Occipital lobe (tissue), 2 donors: ENCODE data around the gene HPS6. TPM values are rescaled to one million over a fixed set of nuclear protein-coding genes. Genes with fewer than 3 reads are reported as not detected.
A peak's percentile ranks its signal among the peaks of the same experiment; 100 is the strongest.

Experiments used
- DNase-seq: peaks from one replicate; lab custom pipeline; 2025; lab: John Stamatoyannopoulos, UW
- total RNA-seq: library from RNA; depleted of rRNA; stranded (reverse); fragments of >200 nt; gene quantifications from one replicate; pipeline ENCODE4 v1.2.3, GENCODE V29; 2014

HPS6 gene
- total RNA-seq, 1 donor from 2014 or later, result 17.5 TPM

DNA sequence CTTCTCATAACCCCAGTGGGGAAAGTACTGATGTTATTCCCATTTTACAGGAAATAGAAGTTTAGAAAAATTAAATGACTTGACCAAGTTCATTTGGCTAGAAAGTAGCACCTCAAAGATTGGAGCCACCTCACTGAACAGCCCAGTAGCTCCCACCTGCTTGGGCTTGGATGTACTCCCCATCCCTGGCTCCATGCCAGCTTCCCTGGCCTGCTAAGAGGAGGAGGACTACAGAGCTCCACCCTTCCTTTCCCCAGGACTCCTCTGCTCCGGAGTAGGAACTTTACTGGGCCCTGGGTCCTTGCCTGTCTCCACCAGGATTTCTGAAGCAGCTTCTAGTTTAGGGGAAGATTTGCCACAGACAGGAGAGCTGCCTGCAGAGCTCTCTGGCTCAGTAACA lies 3.1 kb downstream of the HPS6 start:
- DNase-seq, result no peak

DNA sequence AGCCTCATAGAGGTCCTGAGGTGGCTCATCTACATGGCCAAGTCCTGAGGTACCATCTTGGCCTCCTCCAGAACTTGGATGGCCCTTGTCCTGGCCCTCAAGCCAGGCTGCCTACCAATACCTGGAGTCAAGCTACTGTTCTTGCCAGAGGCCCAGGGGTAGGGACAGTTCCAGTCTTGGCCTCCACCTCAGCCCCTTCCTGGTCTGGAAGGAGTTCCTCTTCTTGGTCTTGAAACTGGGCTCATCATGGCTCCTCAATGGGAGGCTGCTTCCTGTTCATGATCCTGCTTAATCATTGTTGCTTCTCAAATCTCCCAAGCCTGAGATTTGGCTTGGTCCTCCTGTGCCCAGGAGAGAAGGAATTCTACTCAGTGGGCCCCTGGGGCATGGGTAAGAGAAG lies 3.9 kb downstream of the HPS6 start:
- no peak for DNase-seq

DNA sequence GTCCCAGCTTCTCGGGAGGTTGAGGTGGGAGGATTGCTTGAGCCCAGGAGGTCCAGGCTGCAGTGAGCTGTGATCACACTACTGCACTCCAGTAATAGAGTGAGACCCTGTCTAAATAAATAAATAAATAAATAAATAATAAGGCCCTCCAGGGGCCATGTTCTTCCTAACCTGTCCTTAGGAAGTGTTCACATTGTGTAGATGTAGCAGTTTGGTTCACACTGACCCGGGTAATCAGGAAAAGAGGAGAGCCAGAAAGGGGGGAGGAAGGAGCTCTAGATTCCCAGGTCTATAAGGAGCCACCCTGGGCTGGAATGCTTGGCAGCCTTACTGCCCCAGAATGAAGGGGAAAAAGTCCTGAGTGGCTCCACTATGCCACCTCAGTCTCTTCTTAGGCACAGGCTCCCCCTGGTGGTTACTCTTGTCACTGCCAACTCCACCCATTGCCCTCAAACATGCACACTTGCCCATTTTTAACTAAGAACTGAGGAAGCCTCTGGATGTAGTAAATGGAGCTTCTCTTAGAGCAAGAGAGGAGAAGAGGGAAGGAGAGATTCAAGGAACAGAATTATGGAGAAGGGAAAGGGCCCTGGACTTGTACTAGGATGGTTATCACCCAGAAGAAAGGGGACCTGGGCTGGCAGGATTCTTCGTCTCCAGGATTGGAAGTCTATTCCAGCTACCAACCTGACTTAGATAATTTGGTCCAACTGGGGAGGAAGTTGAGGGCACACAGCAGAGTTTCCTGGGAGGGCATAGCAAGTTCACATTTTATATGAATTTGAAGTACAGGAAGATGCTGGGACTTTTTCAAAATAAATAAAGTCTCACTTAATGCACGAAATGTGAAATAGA lies 7.8 kb downstream of the HPS6 start:
- peak; percentile 25 for DNase-seq

GRCh38 chr10:102083541-102083940 lies 18.4 kb downstream of the HPS6 start:
- no peak for DNase-seq

GRCh38 chr10:102085336-102085735 lies 20.2 kb downstream of the HPS6 start:
- no peak for DNase-seq

GRCh38 chr10:102086196-102086595 lies 21.0 kb downstream of the HPS6 start:
- no peak for DNase-seq

GRCh38 chr10:102090772-102091171 lies 25.6 kb downstream of the HPS6 start:
- no peak for DNase-seq

- DNase-seq, result no peak
These were observed 31.3 kb downstream of the HPS6 start for GRCh38 chr10:102096449-102096848.

DNA sequence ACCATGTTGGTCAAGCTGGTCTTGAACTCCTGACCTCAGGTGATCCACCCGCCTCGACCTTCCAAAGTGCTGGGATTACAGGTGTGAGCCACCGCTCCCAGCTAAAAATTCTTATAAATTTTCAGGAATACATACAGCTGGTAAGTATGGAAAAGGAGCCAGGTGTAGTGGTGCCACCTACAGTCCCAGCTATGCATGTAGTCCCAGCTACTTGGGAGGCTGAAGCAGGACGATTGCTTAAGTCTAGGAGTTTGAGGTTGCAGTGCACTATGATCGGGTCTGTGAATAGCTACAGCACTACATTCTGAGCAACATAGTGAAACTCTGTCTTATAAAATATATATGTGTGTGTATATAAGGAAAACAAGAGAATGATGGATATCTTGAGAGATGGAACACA lies 36.0 kb downstream of the HPS6 start:
- DNase-seq, result no peak

- DNase-seq, result no peak
These were observed 37.3 kb downstream of the HPS6 start for GRCh38 chr10:102102421-102102820.

GRCh38 chr10:102106998-102107397 lies 41.8 kb downstream of the HPS6 start:
- DNase-seq, result no peak

GRCh38 chr10:102109166-102110116 lies 44.3 kb downstream of the HPS6 start:
- no peak for DNase-seq

DNA sequence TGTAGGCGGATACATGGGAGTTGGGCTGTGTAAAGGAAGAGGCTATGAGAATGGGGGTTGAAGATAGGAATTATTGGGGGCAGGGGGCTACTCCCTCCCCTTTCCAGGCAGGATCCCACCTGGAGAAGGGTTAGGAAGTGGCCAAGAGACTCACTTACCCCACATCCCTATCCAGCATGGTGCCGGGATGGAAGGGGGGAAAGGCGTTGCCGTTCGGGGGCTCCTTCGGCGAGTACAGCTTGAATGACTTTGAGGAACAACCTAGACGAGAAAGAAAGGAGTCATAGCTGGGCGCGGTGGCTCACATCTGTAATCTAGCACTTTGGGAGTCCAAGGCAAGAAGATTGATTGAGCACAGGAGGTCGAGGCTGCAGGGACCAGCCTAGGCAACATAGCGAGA lies 46.1 kb downstream of the HPS6 start:
- no peak for DNase-seq

DNA sequence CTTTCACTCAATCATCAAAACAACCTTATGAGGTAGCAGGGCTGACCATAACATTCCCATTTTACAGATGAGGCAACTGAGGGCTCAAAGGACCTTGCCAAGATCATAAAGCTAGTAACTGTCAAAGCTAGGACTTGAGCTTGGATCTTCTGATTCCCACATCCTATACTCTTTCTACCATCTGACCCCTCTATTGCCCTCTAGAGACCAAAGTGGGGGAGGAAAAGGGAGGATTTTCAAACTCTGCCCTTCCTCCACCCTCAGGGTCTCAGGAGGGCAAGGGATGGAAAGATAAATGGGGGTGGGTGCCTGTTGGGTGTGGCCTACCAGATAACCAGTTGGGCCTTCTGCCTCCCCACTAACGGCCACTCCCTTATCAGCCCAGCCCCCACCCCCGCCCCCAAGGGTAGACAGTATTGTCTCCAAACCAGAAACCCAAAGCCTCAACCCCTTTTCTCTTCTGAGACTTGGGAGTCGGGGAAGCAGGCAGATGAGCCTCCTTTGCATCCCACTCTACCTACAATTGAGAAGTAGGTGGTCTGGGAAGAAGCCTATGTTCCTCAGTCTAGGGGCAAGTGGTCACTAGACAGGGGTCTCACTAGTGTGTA lies 47.2 kb downstream of the HPS6 start:
- no peak for DNase-seq

DNA sequence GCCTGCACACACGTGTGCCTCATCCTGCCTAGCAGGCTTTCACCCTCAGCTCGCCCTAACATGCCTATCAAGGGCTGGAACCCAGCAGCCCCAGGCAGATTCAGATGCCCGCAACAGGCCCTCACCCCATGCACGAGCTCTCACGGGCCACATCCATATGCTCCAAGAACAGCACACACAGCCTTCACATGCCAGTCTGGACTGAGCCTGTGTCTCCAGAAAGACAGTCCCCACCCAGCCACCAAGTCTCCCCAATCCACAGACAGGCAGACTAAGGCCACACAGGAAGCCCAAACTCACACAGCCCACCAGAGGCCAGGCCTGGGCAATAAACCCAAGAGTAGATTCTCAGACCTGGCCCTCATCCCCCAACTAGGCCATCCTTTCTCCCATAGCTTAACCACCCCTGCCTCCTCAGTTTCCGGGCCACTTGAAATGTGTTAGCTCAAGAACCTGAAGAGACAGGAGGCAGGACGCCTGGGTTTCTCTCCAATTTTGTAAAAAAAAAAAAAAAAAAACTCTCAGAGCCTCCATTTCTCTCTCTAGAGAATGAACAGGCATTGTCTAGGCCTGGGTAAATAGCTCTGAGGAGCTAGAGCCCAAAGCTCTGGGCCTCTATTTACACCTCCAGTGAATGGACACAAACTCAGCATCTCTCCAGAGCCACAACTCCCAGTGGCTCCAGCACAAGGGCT lies 48.3 kb downstream of the HPS6 start:
- no peak for DNase-seq

DNA sequence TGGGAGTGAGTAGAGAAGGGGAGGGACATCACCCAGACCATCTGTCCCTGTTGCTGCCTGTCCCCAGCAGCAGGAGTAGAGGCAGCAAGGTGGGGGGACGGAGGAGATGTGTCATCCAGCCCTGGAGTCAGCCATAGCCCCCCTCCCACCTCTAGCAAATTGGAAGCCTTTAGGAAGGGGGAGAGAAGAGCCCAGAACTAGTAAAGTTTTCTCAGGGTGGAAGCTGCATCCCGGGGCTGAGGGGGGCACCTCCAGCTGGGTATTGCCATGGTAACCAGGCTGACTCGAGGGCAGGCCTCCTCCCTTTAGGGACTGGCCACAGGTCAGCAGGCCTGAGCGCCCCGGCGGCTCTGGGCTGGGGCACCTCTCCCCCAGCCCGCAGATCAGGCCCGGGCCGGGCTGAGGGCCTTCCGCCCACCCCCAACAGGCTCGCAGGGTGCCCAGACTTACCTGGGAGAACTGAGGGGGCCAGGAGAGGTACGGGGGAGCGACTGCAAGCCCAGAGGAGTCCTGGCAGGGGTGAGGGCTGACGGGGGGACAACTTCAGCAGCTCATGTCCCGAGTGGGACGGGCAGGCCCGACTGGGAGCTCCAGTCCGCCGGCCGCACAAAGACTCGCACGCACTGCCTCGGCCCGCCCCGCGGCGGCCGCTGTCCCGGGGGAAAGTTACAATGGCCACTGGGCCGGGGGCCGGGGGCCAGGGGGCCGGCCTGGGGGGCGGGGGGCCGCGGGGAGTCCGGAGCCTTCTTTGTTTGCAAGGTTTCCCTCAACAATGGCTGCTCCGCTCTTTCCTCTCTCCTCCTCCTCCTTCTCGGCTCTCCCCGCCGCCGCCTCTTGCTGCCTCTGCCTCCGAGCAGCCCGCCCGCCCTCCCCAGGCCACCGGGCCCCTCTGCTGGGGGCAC lies 49.1 kb downstream of the HPS6 start:
- no peak for DNase-seq

DNA sequence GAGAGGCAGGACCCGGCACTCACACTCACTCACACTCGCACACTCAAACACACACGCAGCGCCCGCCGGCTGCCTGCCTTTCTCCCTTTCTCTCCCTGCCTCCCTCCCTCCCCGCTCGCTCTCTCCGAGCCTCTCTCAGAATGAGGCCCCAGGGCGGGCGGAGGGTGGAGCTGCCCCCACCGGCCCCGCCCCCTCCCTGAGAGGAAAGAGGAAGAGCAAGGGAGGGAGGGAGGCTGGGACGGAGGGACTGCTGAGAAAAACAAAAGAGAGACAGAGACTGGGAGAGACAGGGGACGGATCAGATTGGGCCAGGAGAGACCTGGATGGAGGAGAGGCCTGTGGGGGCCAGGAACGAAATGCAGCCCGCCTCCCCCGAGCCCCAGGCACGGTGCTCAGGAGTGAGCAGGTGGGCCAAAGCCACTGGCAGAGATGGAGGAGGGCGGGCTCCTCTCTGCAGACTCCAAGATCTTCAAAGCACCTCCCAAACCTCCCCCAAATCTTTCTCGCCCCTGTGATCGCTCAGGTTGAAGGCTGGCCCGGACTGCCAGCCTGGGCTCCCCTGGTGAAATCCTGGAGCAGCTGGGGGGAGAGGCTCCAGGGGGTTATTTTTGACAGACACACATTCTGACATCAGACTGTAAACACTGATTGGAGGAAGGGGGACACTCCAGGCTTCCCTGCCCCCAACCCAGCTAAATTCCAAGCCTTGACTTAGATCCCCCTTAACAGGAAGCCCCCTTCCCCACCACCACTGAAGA lies 49.9 kb downstream of the HPS6 start:
- peak; percentile 91 for DNase-seq

DNA sequence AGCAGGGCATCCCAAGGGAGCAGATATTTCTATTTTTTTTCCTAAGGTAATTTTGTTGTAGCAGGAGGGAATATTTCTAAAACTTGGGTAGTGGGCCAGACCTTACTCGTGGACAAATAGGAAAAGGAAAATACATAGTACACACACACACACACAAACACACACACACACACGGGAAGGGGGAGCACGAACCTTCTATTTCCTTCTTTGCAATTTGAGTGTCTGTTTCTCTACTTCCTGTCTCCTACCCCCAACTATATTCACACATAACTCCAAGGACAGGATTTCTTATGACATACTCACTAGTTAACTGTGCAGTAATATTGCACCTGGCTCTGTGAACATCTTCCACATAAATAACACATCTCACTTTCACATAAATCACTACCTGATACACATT lies 50.6 kb downstream of the HPS6 start:
- DNase-seq, result no peak

DNA sequence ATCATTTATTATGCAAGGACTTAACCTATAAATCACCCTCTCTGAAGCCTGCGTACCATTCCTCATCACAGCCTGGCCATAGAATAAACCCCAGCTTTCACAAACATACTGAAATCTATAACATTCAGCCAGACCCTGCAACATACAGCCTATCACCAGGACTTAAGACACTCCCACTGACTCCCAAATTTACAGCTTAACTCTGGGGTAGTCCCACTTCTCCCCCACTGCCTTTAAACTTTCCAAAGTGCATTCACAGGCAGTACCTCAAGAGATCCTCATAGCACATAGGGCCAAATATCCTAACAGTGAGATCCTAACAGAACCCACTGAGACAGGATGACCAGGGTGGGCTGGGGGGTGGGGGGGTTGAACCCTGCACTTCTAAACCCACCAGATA lies 51.5 kb downstream of the HPS6 start:
- DNase-seq, result no peak
